ENCODE data around the gene BTF3.
"Not testable (repeated sequence)": the region's sequence is repeated elsewhere in the genome, so short reads cannot be mapped to it uniquely, and the experiment has no call there.

BTF3 gene

DNA sequence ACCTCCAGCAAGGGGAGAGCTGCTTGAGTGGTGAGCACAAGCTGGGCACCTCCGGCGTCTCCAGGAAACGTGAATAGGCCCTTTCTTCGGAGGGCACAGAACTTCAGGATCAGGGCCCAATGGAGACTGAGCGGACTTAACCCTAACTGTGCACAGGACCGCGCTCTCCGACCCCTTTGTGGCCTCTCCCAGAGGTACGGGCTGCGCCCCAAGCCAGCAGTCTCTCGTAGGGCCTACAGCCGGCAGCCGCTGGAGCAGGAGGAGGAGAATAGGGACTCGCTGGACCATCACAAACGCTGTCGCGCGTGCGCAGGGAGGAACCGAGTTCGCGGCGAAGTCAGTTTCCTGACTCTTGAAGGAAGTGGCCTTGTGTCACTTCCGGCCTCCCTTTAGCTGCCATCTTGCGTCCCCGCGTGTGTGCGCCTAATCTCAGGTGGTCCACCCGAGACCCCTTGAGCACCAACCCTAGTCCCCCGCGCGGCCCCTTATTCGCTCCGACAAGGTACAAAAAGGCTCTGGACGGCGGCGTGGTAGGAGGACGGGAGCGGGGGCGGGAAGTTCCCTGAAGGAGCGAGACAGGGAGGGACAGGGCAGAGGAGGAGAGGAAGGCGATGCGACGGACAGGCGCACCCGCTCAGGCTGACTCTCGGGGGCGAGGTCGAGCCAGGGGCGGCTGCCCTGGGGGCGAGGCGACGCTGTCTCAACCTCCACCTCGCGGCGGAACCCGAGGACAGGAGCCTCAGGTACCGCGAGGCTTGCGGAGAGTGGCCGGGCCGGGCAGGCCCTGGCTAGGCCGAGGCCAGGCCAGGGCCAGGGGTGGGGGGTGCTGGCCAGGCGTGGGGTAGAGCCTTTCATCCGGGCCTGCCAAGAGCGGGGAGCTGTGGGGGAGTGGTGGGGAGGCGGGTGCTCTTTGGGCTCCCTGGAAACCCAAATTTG is at the start of gene BTF3:
Gene BTF3 (plus strand): TSS at position 386 of the 936 bp plus-strand sequence. CDS start 226 bp downstream, at position 612.
- DNase-seq (ENCODE audit: low read depth in 3 of 3) = peak; percentile 79 to 91 (median 85)

DNA sequence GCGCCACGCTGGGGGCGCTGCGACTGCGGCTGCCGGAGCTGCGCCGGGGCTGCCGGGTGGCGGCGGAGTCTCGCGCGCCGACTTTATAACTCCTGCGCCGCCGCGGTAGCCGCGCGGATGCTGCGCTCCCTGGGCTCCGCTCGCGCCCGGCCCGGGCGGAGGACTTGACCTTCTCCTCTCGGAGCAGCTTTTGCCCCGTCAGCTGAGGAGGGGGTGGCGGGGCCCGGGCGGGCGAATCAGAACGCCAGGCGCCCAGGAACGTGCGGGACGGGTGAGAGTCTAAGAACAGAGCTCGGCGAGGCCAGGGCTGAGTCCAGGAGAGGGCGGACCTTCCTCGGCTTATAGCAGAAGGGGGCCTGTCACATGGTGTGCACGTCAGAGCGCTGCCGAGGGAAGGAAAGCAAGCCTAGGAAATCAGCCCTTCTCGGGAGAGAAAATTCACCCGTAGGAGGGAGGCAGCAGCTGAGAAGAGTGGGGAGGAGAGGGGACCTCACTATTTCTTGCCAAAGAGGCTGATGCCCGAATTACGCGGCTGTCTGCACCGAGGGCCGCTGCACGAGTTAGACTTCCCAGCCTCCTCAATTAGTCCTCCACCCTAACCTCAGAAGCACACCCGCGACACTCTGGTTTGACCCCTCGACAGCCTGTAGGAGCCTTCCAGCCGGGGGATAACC is 49.6 kb upstream of the BTF3 start, which contains the start of gene FOXD1:
Gene FOXD1 (minus strand): TSS at position 315 of the 674 bp plus-strand sequence. CDS start 415 bp downstream, outside the sequence.
- DNase-seq (ENCODE audit: low read depth in 3 of 3) = peak in 1 of 3 donors; percentile 49

- no peak for DNase-seq (ENCODE audit: low read depth in 3 of 3)
These were observed 48.1 kb upstream of the BTF3 start for GRCh38 chr5:73450137-73450536.

DNA sequence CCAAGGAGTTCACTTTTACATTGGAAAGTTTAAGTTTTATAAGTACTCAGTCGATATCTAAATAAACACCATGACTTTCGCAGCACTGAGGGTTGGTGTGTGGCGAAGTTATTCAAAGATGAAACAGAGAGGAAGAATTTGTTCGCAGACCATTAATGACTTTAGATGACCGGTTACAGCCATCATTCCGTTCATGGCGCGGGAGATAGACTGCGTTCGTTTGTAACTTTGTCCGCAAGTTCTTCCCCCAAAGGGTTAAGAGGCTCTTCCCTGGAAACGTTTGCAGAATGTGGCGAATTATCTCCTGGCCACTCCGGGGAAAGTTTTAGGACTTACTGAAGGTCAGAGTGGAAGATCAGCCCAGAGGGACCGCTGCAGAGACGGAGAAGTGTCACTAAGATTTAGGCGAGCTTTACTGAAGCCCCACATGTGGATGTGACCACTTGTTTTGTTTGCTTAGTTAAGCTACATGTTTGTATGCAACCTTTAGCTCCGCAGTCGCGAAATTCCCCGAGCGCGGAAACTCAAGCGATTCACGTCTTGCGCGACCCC is 47.5 kb upstream of the BTF3 start:
- no peak for DNase-seq (ENCODE audit: low read depth in 3 of 3)

DNA sequence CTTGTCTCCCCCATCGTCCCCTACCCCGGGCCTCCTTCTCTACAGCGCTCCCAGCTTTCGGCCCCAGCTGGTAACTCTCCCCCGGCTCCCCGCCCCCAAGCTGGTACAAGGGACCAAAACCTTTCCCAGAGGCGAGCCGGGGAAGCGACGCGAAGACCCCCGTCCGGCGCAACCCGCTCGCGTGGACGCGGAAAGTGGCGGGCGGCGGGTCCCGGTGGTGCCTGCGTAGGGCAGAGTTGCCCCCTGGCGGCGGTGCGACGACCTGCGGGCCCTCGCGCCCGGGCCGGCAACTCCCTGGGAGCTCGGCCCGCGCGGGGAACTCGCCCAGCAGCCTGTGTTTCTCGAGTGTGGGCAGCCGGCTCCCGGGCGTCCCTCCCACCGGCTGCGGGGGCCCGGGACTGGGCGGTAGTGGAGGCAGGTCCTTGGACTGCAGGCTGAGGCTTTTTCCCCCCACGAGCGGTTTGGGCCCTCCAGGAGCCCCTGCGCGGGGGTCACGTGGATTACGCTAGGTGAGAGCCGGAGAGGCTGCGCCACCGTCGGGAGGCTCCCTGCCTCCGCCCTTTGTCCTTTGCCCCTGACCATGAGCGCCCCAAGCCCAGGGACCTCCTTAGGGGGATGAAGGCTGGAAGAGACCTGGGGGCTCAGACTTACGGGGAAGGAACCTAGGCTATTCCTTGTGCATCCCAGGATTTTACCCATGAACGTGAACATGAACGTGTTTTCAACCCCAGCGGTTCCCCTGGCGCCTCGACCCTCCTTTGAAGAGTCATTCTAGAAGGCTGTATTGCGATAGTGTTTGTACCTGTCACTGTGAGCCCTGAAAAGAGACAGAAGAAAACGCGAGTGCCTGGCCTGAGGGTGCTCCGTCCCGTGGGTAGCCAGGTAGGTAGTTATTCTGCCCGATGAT is 46.8 kb upstream of the BTF3 start:
- DNase-seq (ENCODE audit: low read depth in 3 of 3) = peak; percentile 35 to 65 (median 57)

- DNase-seq (ENCODE audit: low read depth in 3 of 3) = no peak
These were observed 46.0 kb upstream of the BTF3 start for GRCh38 chr5:73452215-73452614.

GRCh38 chr5:73454379-73455036 is 43.7 kb upstream of the BTF3 start:
- DNase-seq (ENCODE audit: low read depth in 3 of 3) = no peak

DNA sequence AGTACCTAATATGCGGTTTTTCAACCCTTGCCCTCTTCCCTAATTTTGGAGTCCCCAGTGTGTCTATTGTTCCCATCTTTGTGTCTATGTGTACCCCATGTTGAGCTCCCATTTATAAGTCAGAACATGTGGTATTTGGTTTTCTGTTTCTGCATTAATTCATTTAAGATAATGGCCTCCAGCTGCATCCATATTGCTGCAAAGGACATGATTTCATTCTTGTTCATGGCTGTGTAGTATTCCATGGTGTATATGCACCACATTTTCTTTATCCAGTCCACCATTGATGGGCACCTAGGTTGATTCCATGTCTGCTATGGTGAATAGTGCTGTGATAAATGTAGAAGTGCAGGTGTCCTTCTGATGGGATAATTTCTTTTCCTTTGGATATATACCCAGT is 41.8 kb upstream of the BTF3 start:
- DNase-seq (ENCODE audit: low read depth in 3 of 3) = not testable (repeated sequence)

DNA sequence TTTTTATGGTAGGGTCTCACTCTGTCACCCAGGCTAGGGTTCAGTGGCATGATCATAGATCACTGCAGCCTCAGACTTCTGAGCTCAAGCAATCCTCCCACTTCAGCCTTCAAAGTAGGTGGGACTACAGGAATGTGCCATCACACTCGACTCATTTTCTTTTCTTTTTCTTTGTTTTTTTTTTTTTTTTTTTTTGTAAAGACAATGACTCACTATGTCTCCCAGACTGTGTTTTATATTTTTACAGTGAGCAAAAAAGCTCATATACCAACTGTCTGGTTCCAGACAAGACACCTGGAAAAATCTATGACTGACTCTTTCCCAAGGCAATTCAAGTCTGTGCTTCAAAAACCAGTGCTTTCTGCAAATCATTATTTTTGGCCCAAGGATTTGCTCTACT is 38.9 kb upstream of the BTF3 start:
- no peak for DNase-seq (ENCODE audit: low read depth in 3 of 3)

GRCh38 chr5:73460133-73460532 is 38.1 kb upstream of the BTF3 start:
- no peak for DNase-seq (ENCODE audit: low read depth in 3 of 3)

GRCh38 chr5:73464016-73464745 is 34.1 kb upstream of the BTF3 start:
- no peak for DNase-seq (ENCODE audit: low read depth in 3 of 3)

DNA sequence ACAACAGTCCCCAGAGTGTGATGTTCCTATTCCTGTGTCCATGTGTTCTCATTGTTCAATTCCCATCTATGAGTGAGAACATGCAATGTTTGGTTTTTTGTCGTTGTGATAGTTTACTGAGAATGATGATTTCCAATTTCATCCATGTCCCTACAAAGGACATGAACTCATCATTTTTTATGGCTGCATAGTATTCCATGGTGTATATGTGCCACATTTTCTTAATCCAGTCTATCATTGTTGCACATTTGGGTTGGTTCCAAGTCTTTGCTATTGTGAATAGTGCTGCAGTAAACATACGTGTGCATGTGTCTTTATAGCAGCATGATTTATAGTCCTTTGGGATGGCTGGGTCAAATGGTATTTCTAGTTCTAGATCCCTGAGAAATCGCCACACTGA is 29.6 kb upstream of the BTF3 start:
- not testable (repeated sequence) for DNase-seq (ENCODE audit: low read depth in 3 of 3)

GRCh38 chr5:73469878-73470277 is 28.4 kb upstream of the BTF3 start:
- DNase-seq (ENCODE audit: low read depth in 3 of 3) = no peak

GRCh38 chr5:73471654-73472053 is 26.6 kb upstream of the BTF3 start:
- DNase-seq (ENCODE audit: low read depth in 3 of 3) = no peak

- no peak for DNase-seq (ENCODE audit: low read depth in 3 of 3)
These were observed 26.1 kb upstream of the BTF3 start for GRCh38 chr5:73472116-73472515.

DNA sequence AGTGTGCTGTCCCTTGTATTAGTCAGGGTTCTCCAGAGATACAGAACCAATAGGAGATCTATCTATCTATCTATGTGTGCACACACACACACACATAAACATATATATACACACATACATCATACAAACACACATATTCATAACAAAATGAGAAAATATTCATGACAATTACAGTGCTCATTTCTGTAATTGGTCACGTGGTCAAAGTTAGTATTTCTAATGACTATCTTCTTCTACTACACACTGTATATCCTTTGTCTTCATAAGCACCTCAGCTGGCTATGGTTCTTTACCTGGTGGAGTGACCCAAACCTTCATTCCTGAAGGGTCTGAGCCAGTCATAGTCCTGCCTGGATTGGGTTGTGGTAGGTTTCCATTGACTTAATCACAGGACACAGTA is 17.7 kb upstream of the BTF3 start:
- DNase-seq (ENCODE audit: low read depth in 3 of 3) = no peak

GRCh38 chr5:73482383-73483136 is 15.7 kb upstream of the BTF3 start:
- no peak for DNase-seq (ENCODE audit: low read depth in 3 of 3)

DNA sequence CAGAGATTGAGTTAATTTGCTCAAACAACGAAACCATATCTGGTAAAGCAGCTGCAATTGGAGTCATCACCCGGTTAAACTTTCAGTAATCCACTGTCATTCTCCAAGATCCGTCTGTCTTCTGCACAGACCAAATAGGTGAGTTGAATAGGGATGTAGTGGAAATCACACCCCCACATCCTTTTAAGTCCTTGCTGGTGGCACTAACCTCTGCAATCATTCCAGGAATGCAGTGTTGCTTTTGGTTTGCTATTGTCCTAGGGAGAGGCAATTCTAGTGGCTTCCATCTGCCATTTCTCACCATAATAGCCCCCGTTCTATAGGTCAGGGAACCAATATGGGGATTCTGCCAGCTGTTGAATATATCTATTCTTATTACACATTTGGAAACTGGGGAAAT is 14.6 kb upstream of the BTF3 start:
- no peak for DNase-seq (ENCODE audit: low read depth in 3 of 3)

DNA sequence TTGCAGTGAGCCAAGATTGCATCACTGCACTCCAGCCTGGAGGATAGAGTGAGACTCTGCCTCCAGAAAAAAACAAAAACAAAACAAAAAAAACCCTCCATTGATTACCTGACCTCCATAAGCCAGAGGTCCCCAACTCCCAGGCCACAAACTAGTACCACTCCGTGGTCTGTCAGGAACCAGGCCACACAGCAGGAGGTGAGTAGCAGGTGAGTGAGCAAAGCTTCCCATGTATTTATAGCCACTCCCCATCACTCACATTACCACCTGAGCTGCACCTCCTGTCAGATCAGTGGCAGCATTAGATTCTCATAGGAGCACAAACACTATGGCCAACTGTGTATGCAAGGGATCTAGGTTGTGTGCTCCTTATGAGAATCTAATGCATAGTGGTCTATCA is 13.7 kb upstream of the BTF3 start:
- no peak for DNase-seq (ENCODE audit: low read depth in 3 of 3)

All from stimulated activated CD4-positive, alpha-beta T cell treated with anti-CD3 and anti-CD28 coated beads, TNF-alpha, amount 100 ng/mL, for 48 hours (primary cell).